ENCODE data around the gene CPSF4.

- peak; percentile 17; the same call in 1 of the 2 replicates for TF ChIP-seq POLR2A (IDR thresholded peaks at IDR 0.05; ENCODE audit: low read depth, low read length)
- TF ChIP-seq POLR2AphosphoS5 (IDR thresholded peaks at IDR 0.05; ENCODE audit: low read depth, low read length) = peak; percentile 3; the same call in 1 of the 2 replicates
Measured at GRCh38 chr7:99455874-99456273, 17.1 kb downstream of the CPSF4 start.
